ENCODE results near the gene NPAS3.
"Not testable (repeated sequence)": the region's sequence is repeated elsewhere in the genome, so short reads cannot be mapped to it uniquely, and the experiment has no call there.

Gene NPAS3

DNA sequence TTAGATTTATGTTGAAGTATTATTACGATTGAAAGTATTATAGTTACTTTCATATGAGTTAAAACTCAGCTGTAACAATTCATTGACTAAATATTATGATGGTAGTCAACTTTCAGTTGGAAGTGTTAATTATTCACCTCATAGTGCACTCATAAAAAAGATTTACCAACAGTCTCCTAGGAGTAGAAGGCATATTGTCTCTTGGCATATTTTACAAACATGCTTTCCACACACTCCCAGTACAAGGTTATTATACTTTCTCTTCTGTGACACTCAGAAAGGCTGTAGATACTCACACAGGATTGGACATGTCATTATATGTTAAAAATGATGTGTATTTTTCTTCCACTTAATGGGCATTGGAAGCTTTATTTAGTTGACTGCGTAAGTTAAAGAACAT lies 147.1 kb downstream of the NPAS3 start:
- H3K4me1 ChIP-seq (ENCODE audit: control insufficient read depth in 1 of 2, insufficient read depth in 2 of 2, low read length in 2 of 2): no peaks in the 10 kb centered on the region
- no CpG with 5 or more reads among the region's 2 CpGs for WGBS (ENCODE audit: extremely low coverage, insufficient coverage, insufficient read length)
- no peak overlapping the region for H2BK12ac ChIP-seq (ENCODE audit: low read length)

DNA sequence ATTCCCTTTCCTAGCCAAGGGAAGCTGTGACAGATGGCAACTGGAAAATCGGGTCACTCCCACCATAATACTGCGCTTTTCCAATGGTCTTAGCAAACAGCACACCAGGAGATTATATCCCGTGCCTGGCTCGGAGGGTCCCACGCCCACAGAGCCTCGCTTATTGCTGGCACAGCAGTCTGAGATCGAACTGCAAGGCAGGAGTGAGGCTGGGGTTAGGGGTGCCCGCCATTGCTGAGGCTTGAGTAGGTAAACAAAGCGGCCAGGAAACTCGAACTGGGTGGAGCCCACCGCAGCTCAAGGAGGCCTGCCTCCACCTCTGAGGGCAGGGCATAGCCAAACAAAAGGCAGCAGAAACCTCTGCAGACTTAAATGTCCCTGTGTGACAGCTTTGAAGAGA lies 149.6 kb downstream of the NPAS3 start:
- H3K36me3 ChIP-seq (ENCODE audit: control insufficient read depth in 1 of 2, insufficient read depth in 2 of 2, low read length in 2 of 2); H2BK5ac ChIP-seq (ENCODE audit: low read depth, low read length, poor library complexity); H3K4me2 ChIP-seq (ENCODE audit: low read length); H4K91ac ChIP-seq (ENCODE audit: low read depth, low read length); H4K8ac ChIP-seq (ENCODE audit: low read depth, low read length); H3K79me2 ChIP-seq (ENCODE audit: control insufficient read depth, insufficient read depth, low read length, poor library complexity); H3K27ac ChIP-seq (ENCODE audit: low read depth, low read length); H2BK120ac ChIP-seq (ENCODE audit: insufficient read depth, low read length, poor library complexity); H3K4me3 ChIP-seq (ENCODE audit: low read depth, low read length); H4K12ac ChIP-seq (ENCODE audit: low read depth, low read length); H3K4ac ChIP-seq (ENCODE audit: low read depth, low read length); H3K9me3 ChIP-seq (ENCODE audit: insufficient read depth, low read depth, low read length); H3K9ac ChIP-seq (ENCODE audit: low read length); H2BK12ac ChIP-seq (ENCODE audit: low read length); H3K4me1 ChIP-seq (ENCODE audit: control insufficient read depth in 1 of 2, insufficient read depth in 2 of 2, low read length in 2 of 2); H3K79me1 ChIP-seq (ENCODE audit: low read length); H3K27me3 ChIP-seq (ENCODE audit: insufficient read depth, low read length); DNase-seq; H3K14ac ChIP-seq (ENCODE audit: low read length); H3K23ac ChIP-seq (ENCODE audit: low read length); H2AFZ ChIP-seq (ENCODE audit: insufficient read depth, low read length, poor library complexity); H2AK5ac ChIP-seq (ENCODE audit: low read length); H3K18ac ChIP-seq (ENCODE audit: low read length): not testable (repeated sequence)
- WGBS (ENCODE audit: extremely low coverage, insufficient coverage, insufficient read length): no CpG with 5 or more reads among the region's 11 CpGs

More for the DNA sequence above, 147.1 kb downstream of the NPAS3 start:
- no peak overlapping the region for H3K27ac ChIP-seq (ENCODE audit: low read depth, low read length)
- H3K79me2 ChIP-seq (ENCODE audit: control insufficient read depth, insufficient read depth, low read length, poor library complexity): no peaks in the 10 kb centered on the region
- no peak overlapping the region for H3K9ac ChIP-seq (ENCODE audit: low read length)
- no peak overlapping the region for H2AFZ ChIP-seq (ENCODE audit: insufficient read depth, low read length, poor library complexity)
- no peak overlapping the region for H3K23ac ChIP-seq (ENCODE audit: low read length)
- no peak overlapping the region for H2BK120ac ChIP-seq (ENCODE audit: insufficient read depth, low read length, poor library complexity)
- no peak overlapping the region for H3K4ac ChIP-seq (ENCODE audit: low read depth, low read length)
- DNase-seq: no peak
- no peak overlapping the region for H3K4me3 ChIP-seq (ENCODE audit: low read depth, low read length)
- H4K91ac ChIP-seq (ENCODE audit: low read depth, low read length): no peak overlapping the region
- no peak overlapping the region for H4K8ac ChIP-seq (ENCODE audit: low read depth, low read length)
- no peaks in the 10 kb centered on the region for H3K36me3 ChIP-seq (ENCODE audit: control insufficient read depth in 1 of 2, insufficient read depth in 2 of 2, low read length in 2 of 2)
- no peak overlapping the region for H2BK5ac ChIP-seq (ENCODE audit: low read depth, low read length, poor library complexity)
- H3K4me2 ChIP-seq (ENCODE audit: low read length): no peak overlapping the region
- H3K79me1 ChIP-seq (ENCODE audit: low read length): no peaks in the 10 kb centered on the region
- no peak overlapping the region for H3K14ac ChIP-seq (ENCODE audit: low read length)
- no peak overlapping the region for H4K12ac ChIP-seq (ENCODE audit: low read depth, low read length)
- no peak overlapping the region for H2AK5ac ChIP-seq (ENCODE audit: low read length)
- H3K27me3 ChIP-seq (ENCODE audit: insufficient read depth, low read length): no peaks in the 10 kb centered on the region
- H3K18ac ChIP-seq (ENCODE audit: low read length): no peak overlapping the region
- peaks cover 5% of the 10 kb centered on the region for H3K9me3 ChIP-seq (ENCODE audit: insufficient read depth, low read depth, low read length)

DNA sequence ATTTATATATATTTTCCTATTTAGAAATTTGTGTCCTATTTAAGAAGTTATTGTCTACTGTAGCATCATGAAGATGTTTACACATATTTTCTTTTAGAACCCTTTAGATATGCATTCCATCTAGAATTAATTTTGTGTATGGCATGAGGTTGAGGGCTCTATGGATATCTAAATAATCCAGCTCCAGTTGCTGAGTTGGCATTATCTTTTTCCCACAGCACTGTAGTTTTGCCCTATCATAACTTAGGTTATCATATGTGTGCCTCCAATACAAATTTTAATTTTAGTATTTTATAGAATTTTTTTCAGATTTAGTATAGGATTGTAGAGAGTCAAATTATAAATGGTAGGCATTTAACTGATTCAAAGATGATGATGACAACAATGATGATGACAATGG lies 159.3 kb downstream of the NPAS3 start:
- H2AK5ac ChIP-seq (ENCODE audit: low read length): no peak overlapping the region
- no peak overlapping the region for H2AFZ ChIP-seq (ENCODE audit: insufficient read depth, low read length, poor library complexity)
- no peak overlapping the region for H4K8ac ChIP-seq (ENCODE audit: low read depth, low read length)
- no peak overlapping the region for H4K12ac ChIP-seq (ENCODE audit: low read depth, low read length)
- no peaks in the 10 kb centered on the region for H3K27me3 ChIP-seq (ENCODE audit: insufficient read depth, low read length)
- no peak overlapping the region for H2BK120ac ChIP-seq (ENCODE audit: insufficient read depth, low read length, poor library complexity)
- no peak overlapping the region for H3K23ac ChIP-seq (ENCODE audit: low read length)
- no peak overlapping the region for H3K4me3 ChIP-seq (ENCODE audit: low read depth, low read length)
- no peaks in the 10 kb centered on the region for H3K9me3 ChIP-seq (ENCODE audit: insufficient read depth, low read depth, low read length)
- H3K79me1 ChIP-seq (ENCODE audit: low read length): no peaks in the 10 kb centered on the region
- no peak overlapping the region for H2BK12ac ChIP-seq (ENCODE audit: low read length)
- H3K4me2 ChIP-seq (ENCODE audit: low read length): no peak overlapping the region
- H3K18ac ChIP-seq (ENCODE audit: low read length): no peak overlapping the region
- no peak overlapping the region for H3K9ac ChIP-seq (ENCODE audit: low read length)
- no peak overlapping the region for H4K91ac ChIP-seq (ENCODE audit: low read depth, low read length)
- H2BK5ac ChIP-seq (ENCODE audit: low read depth, low read length, poor library complexity): no peak overlapping the region
- H3K4ac ChIP-seq (ENCODE audit: low read depth, low read length): no peak overlapping the region
- no peaks in the 10 kb centered on the region for H3K4me1 ChIP-seq (ENCODE audit: control insufficient read depth in 1 of 2, insufficient read depth in 2 of 2, low read length in 2 of 2)
- H3K27ac ChIP-seq (ENCODE audit: low read depth, low read length): no peak overlapping the region
- no peak overlapping the region for H3K14ac ChIP-seq (ENCODE audit: low read length)
- H3K79me2 ChIP-seq (ENCODE audit: control insufficient read depth, insufficient read depth, low read length, poor library complexity): no peaks in the 10 kb centered on the region
- no peak for DNase-seq
- no peaks in the 10 kb centered on the region for H3K36me3 ChIP-seq (ENCODE audit: control insufficient read depth in 1 of 2, insufficient read depth in 2 of 2, low read length in 2 of 2)

DNA sequence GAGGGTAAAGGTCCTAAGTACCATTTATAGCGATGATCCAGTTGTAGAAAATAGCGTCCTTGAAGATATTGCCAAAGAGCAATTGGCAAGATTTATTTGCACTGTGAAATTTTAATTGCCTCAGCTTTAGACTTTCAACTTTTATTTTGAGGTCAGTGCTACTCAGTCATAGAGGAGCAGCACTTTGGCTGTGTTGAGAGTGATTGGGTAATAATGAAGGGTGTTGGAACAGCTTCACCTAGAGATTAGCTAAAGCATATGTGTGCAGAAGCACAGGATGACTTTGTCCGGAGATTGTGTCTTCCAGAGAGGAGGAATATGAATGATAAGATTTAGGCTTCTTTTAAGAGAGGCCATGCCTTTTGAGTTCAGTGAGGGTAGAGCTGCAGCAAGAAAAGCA lies 164.8 kb downstream of the NPAS3 start:
- H2AK5ac ChIP-seq (ENCODE audit: low read length): no peak overlapping the region
- DNase-seq: no peak
- no peak overlapping the region for H3K4me2 ChIP-seq (ENCODE audit: low read length)
- H3K18ac ChIP-seq (ENCODE audit: low read length): no peak overlapping the region
- H3K9me3 ChIP-seq (ENCODE audit: insufficient read depth, low read depth, low read length): no peaks in the 10 kb centered on the region
- no peak overlapping the region for H4K12ac ChIP-seq (ENCODE audit: low read depth, low read length)
- no peak overlapping the region for H3K9ac ChIP-seq (ENCODE audit: low read length)
- no peak overlapping the region for H2BK12ac ChIP-seq (ENCODE audit: low read length)
- H2BK120ac ChIP-seq (ENCODE audit: insufficient read depth, low read length, poor library complexity): no peak overlapping the region
- H3K14ac ChIP-seq (ENCODE audit: low read length): no peak overlapping the region
- no peak overlapping the region for H3K4me3 ChIP-seq (ENCODE audit: low read depth, low read length)
- H4K8ac ChIP-seq (ENCODE audit: low read depth, low read length): no peak overlapping the region
- WGBS (ENCODE audit: extremely low coverage, insufficient coverage, insufficient read length): no CpG with 5 or more reads among the region's 3 CpGs
- H3K27ac ChIP-seq (ENCODE audit: low read depth, low read length): no peak overlapping the region
- H2AFZ ChIP-seq (ENCODE audit: insufficient read depth, low read length, poor library complexity): no peak overlapping the region
- no peak overlapping the region for H2BK5ac ChIP-seq (ENCODE audit: low read depth, low read length, poor library complexity)
- H3K36me3 ChIP-seq (ENCODE audit: control insufficient read depth in 1 of 2, insufficient read depth in 2 of 2, low read length in 2 of 2): no peaks in the 10 kb centered on the region
- no peaks in the 10 kb centered on the region for H3K79me1 ChIP-seq (ENCODE audit: low read length)
- H3K79me2 ChIP-seq (ENCODE audit: control insufficient read depth, insufficient read depth, low read length, poor library complexity): no peaks in the 10 kb centered on the region
- no peak overlapping the region for H4K91ac ChIP-seq (ENCODE audit: low read depth, low read length)
- H3K4me1 ChIP-seq (ENCODE audit: control insufficient read depth in 1 of 2, insufficient read depth in 2 of 2, low read length in 2 of 2): no peaks in the 10 kb centered on the region
- no peaks in the 10 kb centered on the region for H3K27me3 ChIP-seq (ENCODE audit: insufficient read depth, low read length)
- no peak overlapping the region for H3K23ac ChIP-seq (ENCODE audit: low read length)
- no peak overlapping the region for H3K4ac ChIP-seq (ENCODE audit: low read depth, low read length)

DNA sequence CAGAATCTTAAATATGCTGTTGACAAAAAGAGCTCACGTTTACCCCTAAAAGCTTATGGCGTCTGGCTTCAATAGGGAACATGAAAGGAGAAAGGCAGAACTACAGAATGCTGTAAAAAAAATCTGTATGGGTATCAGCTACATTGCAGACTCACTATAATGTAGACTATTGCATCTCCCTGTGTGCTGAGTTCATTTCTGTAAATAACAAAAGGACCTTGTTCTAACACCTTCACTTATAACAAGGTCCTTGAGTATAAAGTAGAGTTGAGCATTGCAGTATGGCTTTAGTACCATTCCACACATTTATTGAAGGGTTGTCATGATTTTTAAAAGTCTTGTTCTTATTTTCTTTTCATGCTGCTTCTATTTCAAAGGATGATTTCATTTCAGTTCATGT lies 165.3 kb downstream of the NPAS3 start:
- Histone ChIP-seq H3K18ac (ENCODE audit: low read length) (no peak overlapping the region), H2BK12ac (ENCODE audit: low read length) (no peak overlapping the region), H2BK120ac (ENCODE audit: insufficient read depth, low read length, poor library complexity) (no peak overlapping the region), H4K91ac (ENCODE audit: low read depth, low read length) (no peak overlapping the region), H3K27me3 (ENCODE audit: insufficient read depth, low read length) (no peaks in the 10 kb centered on the region), H3K27ac (ENCODE audit: low read depth, low read length) (no peak overlapping the region), H3K23ac (ENCODE audit: low read length) (no peak overlapping the region), H3K79me2 (ENCODE audit: control insufficient read depth, insufficient read depth, low read length, poor library complexity) (no peaks in the 10 kb centered on the region), H3K4me3 (ENCODE audit: low read depth, low read length) (no peak overlapping the region), H3K14ac (ENCODE audit: low read length) (no peak overlapping the region), H4K12ac (ENCODE audit: low read depth, low read length) (no peak overlapping the region), H2AFZ (ENCODE audit: insufficient read depth, low read length, poor library complexity) (no peak overlapping the region), H3K9ac (ENCODE audit: low read length) (no peak overlapping the region), H3K4ac (ENCODE audit: low read depth, low read length) (no peak overlapping the region), H3K9me3 (ENCODE audit: insufficient read depth, low read depth, low read length) (no peaks in the 10 kb centered on the region), H4K8ac (ENCODE audit: low read depth, low read length) (no peak overlapping the region), H2AK5ac (ENCODE audit: low read length) (no peak overlapping the region), H3K36me3 (ENCODE audit: control insufficient read depth in 1 of 2, insufficient read depth in 2 of 2, low read length in 2 of 2) (no peaks in the 10 kb centered on the region), H3K4me1 (ENCODE audit: control insufficient read depth in 1 of 2, insufficient read depth in 2 of 2, low read length in 2 of 2) (no peaks in the 10 kb centered on the region), H2BK5ac (ENCODE audit: low read depth, low read length, poor library complexity) (no peak overlapping the region), H3K79me1 (ENCODE audit: low read length) (no peaks in the 10 kb centered on the region), H3K4me2 (ENCODE audit: low read length) (no peak overlapping the region)
- WGBS (ENCODE audit: extremely low coverage, insufficient coverage, insufficient read length): no CpG with 5 or more reads among the region's 2 CpGs
- no peak for DNase-seq

Measured in trophoblast cell (in vitro differentiated cells and primary cell).